HG03108 (cell line): ENCODE results near the gene MAPK14.
"Not testable (repeated sequence)": the region's sequence is repeated elsewhere in the genome, so short reads cannot be mapped to it uniquely, and the experiment has no call there.

Experiments
- ATAC-seq: cut with Tn5 transposase; IDR thresholded peaks from one replicate; pipeline ENCODE4 v1.9.1; 2021; ENCODE audit warnings: moderate library complexity; ENCODE audit not compliant: unreplicated experiment

The MAPK14 gene

DNA sequence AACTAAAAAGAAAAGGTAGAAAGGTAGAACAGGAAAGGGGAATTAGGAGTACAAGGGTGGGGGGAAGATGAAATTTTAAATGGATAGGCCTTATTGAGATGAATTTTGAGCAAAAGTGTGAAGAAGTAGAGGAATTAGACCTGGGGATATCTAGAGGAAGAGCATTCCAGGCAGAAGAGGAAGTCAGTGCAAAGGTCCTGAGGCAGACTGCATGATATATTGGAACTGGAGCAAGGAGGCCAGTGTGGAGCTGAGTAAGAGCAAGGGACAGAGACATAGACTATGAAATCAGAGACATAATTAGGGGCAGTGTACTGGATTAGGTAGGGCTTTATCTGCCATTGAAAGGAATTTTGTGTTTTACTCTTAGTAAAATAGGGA lies 40.4 kb downstream of the MAPK14 start:
- ATAC-seq, result no peak

DNA sequence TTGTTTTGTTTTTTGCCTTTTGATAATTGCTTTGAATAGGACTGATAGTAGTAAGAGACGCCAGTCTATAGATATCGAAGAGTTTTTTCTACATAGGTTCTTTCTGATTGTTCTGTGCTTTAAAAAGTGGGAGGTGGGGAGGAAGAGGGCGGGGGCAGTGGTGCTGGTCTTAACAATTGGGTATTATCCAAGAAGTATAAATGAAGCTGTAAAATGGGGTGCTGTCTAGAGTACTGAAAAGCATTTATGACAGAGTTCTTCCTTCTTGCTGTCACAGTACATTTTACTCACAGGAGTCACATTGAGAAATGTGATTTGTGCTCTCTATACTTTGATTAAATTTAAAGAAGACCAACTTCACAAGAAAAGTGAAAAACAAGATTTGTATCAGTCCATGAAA lies 41.0 kb downstream of the MAPK14 start:
- no peak for ATAC-seq

DNA sequence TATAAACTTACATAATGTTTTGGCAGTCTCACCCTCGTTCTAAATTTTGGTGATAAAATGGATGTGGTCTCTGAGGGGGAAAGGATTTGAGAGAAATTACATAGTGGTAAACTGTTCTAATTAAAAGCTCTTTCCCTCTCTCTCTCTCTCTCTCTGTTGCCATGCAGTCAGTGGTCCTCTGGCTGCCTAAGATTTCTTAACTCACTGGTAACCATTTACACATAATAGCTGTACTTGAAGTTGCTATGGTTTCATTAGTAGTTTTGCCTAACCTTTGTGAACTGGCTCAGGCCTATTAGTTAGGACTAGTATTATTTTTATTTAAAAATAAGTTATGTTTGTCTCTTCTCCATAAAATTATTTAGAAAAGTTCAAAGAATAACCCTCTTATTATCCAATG lies 42.0 kb downstream of the MAPK14 start:
- ATAC-seq, result no peak

- ATAC-seq, result no peak
These were observed 42.6 kb downstream of the MAPK14 start for GRCh38 chr6:36070252-36070651.

DNA sequence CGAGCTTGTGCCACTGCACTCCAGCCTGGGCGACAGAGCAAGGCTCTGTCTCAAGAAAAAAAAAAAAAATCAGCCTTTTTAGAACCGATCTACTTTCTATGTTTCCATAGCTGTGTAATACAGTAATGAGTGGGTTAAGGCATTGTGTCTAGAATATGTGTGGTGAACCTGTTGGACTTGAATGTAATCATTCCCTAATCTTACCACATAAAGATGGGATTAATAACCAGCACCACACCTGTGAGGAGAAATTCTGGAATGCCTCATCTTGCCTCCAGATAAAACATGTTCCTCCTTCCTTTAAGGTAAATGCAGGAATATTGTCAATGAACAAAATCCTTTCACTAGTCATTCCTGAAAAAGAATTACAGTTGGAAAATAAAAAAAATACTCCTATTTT lies 43.7 kb downstream of the MAPK14 start:
- no peak for ATAC-seq

GRCh38 chr6:36071714-36072113 lies 44.1 kb downstream of the MAPK14 start:
- ATAC-seq, result no peak

- no peak for ATAC-seq
These were observed 45.1 kb downstream of the MAPK14 start for GRCh38 chr6:36072681-36073080.

DNA sequence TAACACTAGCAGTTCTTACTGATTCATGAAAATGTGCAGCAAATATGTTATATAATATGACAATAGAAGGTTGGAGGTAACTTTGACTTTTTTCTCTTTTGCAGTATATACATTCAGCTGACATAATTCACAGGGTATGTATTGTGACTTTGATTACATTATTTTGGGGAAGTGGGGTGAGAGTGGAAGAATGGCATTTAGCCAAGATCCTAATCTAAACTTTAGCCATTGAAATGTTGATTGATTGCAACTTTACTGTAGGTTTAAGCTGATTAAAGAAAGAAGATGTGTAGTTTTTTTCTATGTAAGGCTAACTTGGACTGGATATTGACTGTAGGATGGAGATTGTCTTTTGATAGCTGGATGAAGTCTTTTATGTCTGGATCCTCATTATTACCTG lies 46.0 kb downstream of the MAPK14 start:
- no peak for ATAC-seq

- no peak for ATAC-seq
These were observed 48.0 kb downstream of the MAPK14 start for GRCh38 chr6:36075656-36076055.

DNA sequence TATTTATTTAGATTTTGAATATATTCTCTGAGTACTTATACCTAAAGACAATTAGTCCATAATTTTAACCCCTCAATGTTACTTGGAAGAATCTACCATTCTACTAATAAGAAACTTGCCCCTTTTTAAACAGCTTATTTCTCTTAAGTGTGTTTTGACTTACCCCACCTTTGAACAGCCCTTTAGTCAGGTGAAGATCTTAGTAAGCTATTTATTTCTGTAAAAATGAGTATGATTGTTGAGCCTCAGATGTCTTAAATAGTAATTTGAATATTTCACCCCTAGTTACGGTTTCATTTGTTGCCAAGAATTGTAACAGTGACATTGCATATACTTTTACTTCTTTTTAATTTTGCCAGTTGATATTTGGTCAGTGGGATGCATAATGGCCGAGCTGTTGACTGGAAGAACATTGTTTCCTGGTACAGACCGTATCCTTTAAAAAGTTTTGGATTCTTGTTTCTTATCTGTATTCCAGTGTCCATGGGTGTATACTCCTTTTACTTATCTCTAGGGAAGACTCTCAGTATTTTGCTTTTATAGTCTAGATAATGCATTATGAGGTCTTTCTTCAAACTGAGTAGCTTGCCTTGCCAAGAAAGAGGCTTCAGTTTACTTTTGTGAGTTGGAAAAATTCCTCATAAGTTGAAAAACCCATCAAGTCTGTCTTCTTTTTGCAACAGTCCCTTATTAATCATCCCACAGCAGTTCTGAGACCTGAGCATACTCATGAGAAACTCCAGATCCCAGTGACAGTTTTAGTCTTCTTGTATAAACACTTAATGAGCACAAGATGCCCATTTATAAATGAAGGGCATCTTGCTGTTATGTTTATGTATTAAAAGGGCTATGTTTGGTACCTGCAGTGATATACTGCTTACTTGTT lies 48.8 kb downstream of the MAPK14 start:
- no peak for ATAC-seq

- ATAC-seq, result no peak
These were observed 50.6 kb downstream of the MAPK14 start for GRCh38 chr6:36078159-36078558.

DNA sequence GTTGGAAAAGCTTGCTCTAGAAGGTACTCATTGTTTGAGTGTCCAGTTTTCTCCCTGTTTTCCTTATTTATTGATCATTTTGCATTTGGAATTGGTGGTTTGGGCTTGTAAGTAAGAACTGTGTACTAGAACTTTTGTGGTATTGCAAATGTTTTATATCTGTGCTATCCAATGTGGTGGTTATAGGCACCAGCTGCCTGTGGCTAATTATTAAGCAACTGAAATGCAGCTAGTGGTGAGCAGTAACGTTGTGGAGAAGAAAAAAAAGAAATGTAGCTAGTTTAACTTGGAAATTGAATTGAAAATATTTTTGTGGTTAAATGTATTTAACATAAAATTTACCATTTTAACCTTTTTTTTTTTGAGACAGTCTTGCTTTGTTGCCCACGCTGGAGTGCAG lies 52.0 kb downstream of the MAPK14 start:
- ATAC-seq, result no peak

- ATAC-seq, result no peak
These were observed 54.7 kb downstream of the MAPK14 start for GRCh38 chr6:36082318-36082717.

- no peak for ATAC-seq
These were observed 55.8 kb downstream of the MAPK14 start for GRCh38 chr6:36083446-36083845.

- ATAC-seq, result not testable (repeated sequence)
These were observed 60.6 kb downstream of the MAPK14 start for GRCh38 chr6:36088204-36088603.

DNA sequence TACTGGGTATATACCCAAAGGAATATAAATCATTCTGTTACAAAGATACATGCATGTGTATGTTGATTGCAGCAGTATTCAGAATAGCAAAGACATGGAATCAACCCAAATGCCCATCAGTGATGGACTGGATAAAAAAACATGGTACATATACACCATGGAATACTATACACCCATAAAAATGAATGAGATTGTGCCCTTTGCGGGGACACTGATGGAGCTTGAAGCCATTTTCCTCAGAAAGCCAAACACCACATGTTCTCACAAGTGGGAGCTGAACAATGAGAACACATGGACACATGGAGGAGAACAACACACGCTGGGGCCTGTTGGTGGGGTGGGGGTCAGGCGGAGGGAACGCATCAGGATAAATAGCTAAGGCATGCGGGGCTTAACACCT lies 61.4 kb downstream of the MAPK14 start:
- no peak for ATAC-seq

- no peak for ATAC-seq
These were observed 66.6 kb downstream of the MAPK14 start for GRCh38 chr6:36094238-36094637.

DNA sequence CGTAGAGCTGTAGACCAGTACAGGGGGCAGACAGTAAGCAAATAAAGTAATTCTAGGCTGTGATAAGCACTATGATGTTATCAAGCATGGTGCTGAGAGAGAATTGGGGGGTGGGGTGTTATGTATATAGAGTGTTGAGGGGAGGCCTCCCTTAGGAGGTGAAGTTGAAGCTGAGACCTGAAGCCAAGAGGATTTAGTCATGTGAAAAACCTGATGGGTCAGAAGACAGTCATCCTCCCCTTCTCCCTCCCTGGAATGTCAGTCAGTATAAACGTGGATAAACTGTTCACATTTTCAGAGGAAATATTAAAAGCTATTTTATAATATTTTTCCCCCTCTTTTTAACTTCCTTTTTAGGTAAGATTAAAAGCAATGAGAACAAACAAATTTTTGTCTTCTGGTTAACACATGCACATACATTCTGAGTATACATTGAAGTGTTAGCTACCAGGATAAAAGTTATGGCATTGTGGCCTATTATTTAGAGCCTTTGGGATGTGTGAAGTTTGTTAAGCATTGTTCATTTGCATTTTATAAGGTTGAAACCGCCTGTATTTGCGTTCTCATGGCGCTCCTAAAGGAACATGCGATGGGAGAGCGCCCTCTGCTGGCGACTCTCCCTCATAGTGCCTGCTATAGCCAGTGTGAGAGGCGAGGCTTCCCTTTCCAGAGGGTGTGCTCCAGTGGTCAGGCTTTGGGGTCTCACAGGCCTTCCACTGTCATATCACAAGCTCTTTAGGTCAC lies 67.3 kb downstream of the MAPK14 start:
- peak; percentile 62 for ATAC-seq

DNA sequence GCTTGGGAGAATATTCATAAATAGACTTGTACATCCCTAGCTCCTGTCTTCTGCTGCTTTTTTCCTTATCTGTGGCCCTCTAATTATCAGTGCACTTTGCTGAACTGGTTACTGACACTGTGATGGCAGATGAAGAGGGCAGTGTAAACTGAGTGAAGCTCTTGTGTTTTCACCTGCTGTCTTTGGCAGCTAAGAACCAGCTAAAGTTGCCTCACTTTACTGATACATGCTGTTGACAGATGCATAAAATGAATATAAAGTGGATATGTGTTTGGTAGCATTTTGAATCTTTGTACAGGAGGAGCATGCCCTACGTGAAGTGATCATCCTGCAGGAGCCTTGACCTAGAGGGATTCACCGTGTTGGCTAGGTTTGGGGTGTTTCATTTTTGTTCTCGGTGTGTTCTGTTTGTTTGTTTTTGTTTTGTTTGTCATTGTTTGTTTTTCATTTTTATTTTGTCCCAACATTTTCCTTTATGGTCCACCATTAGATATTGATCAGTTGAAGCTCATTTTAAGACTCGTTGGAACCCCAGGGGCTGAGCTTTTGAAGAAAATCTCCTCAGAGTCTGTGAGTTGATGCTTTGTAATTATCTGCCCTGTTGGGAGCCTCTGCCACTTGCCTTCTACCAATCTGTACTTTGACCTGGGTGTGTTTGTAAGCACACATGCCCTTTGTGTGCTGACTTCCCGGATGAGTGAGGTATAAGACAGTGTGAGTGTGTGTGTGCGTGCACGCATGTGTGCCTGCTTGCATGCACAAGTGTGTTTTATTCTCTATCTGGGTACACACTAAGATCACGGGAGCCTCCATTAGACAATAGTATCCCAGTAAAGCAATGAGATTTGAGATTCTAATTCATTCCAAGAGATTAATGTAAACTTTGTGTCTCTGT lies 68.1 kb downstream of the MAPK14 start:
- ATAC-seq, result no peak

DNA sequence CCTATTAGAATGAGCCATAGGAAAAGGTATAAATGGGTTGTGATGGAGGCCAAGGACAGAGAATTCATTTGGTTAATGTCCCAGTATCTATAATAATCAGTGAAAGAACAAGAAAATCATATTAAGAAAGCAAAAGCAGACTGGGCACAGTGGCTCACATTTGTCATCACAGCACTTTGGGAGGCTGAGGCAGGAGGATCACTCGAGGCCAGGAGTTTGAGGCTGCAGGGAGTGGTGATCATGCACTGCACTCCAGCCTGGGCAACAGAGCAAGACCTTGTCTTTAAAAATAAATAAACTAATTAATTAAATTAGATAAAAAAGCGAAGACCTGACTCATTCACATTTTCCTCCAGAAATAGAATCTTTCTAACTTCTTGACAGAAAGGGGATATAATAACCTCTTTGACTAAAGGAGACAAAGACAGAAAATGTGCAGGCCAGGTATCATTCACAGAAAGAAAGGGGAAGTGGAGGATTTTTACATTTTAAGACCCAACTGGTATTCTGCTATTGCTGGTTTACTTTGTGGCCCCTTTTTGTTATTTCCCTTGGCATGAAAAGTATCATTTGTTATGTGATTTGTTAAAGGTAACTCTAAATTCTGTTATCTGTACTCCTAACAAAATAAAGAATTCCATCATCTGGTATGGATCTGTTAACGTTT lies 70.8 kb downstream of the MAPK14 start:
- no peak for ATAC-seq
